Measurements from ENCODE around the gene CHST8.

GRCh38 chr19:33687481-33688170, 65.9 kb downstream of the CHST8 start:
- no peak for TF ChIP-seq NFRKB (IDR thresholded peaks at IDR 0.05)
- no peak for TF ChIP-seq SUZ12 (IDR thresholded peaks at IDR 0.05)
- no peak for TF ChIP-seq BHLHE40 (IDR thresholded peaks at IDR 0.05; ENCODE audit: borderline replicate concordance)
- no peak for TF ChIP-seq FOXM1 (IDR thresholded peaks at IDR 0.05; ENCODE audit: borderline replicate concordance)
- TF ChIP-seq TARDBP (IDR thresholded peaks at IDR 0.05) = no peak
- TF ChIP-seq HDGF (IDR thresholded peaks at IDR 0.05; ENCODE audit: borderline replicate concordance) = no peak
- no peak for TF ChIP-seq ELF4 (IDR thresholded peaks at IDR 0.05)
- no peak for TF ChIP-seq CTBP1 (IDR thresholded peaks at IDR 0.05; ENCODE audit: borderline replicate concordance)
- TF ChIP-seq PKNOX1 (IDR thresholded peaks at IDR 0.05) = no peak
- no peak for TF ChIP-seq FOXA1 (IDR thresholded peaks at IDR 0.05)
- TF ChIP-seq FOXK2 (IDR thresholded peaks at IDR 0.05) = no peak
- TF ChIP-seq ARNT (IDR thresholded peaks at IDR 0.05) = no peak
- no peak for TF ChIP-seq L3MBTL2 (conservative IDR thresholded peaks at IDR 0.05)
